DMS79 treated with DMSO at 0.1 percent for 48 hours (cell line): ENCODE data around the gene SYNPO.

Experiments
- DNase-seq: peaks from one replicate; lab custom pipeline; 2025; lab: John Stamatoyannopoulos, UW

Gene SYNPO

GRCh38 chr5:150700246-150700593 lies 59.8 kb downstream of the SYNPO start:
- DNase-seq: no peak

- peak; percentile 67 for DNase-seq
Measured at GRCh38 chr5:150700594-150701377, 60.3 kb downstream of the SYNPO start, which contains the start of gene RBM22. Gene RBM22 (minus strand): TSS chr5:150701062. CDS start chr5:150700985, 77 bp downstream.

- no peak for DNase-seq
Measured at GRCh38 chr5:150703762-150704161, 63.3 kb downstream of the SYNPO start.

- DNase-seq: no peak
Measured at GRCh38 chr5:150706776-150707390, 66.4 kb downstream of the SYNPO start.
